Hepatocyte (in vitro differentiated cells): ENCODE data around the gene FAM20A. TPM values are rescaled to one million over a fixed set of nuclear protein-coding genes. Genes with fewer than 3 reads are reported as not detected.

Source experiments
- DNase-seq: peaks from one replicate; pipeline ENCODE4 v3.0.0-alpha.2; 2016; ENCODE audit warnings: low spot score
- H2AFZ ChIP-seq: fragments of 200-600 bp; sonication (generic); 2 replicates; pipeline ENCODE4 v1.6.0; 2016; ENCODE audit warnings: antibody characterized with exemption, mild to moderate bottlenecking
- H3K27ac ChIP-seq: fragments of 200-600 bp; sonication (generic); 2 replicates; pipeline ENCODE4 v1.5.1; 2016; ENCODE audit warnings: mild to moderate bottlenecking
- H3K27me3 ChIP-seq: fragments of 200-600 bp; sonication (generic); 2 replicates; pipeline ENCODE4 v1.6.1; 2016
- H3K36me3 ChIP-seq: fragments of 200-600 bp; sonication (generic); replicated peaks from 2 replicates; pipeline ENCODE4 v1.5.1; 2016; ENCODE audit warnings: low read depth; ENCODE audit not compliant: insufficient read depth
- H3K4me1 ChIP-seq: fragments of 200-600 bp; sonication (generic); 2 replicates; pipeline ENCODE4 v1.5.1; 2016; ENCODE audit warnings: mild to moderate bottlenecking, moderate library complexity; ENCODE audit not compliant: insufficient read depth
- H3K4me2 ChIP-seq: fragments of 200-600 bp; sonication (generic); 2 replicates; pipeline ENCODE4 v1.6.0; 2016
- H3K4me3 ChIP-seq: fragments of 200-600 bp; sonication (generic); 2 replicates; pipeline ENCODE4 v1.5.1; 2016; ENCODE audit warnings: mild to moderate bottlenecking
- H3K79me2 ChIP-seq: fragments of 200-600 bp; sonication (generic); 2 replicates; pipeline ENCODE4 v1.6.0; 2017; ENCODE audit warnings: mild to moderate bottlenecking
- H3K9me2 ChIP-seq: fragments of 200-600 bp; sonication (generic); replicated peaks from 2 replicates; pipeline ENCODE4 v1.6.0; 2017; ENCODE audit warnings: mild to moderate bottlenecking; ENCODE audit not compliant: insufficient read depth
- H3K9me3 ChIP-seq: fragments of 200-600 bp; sonication (generic); 2 replicates; pipeline ENCODE4 v1.5.1; 2016; ENCODE audit warnings: low read depth, mild to moderate bottlenecking
- H4K20me1 ChIP-seq: fragments of 200-600 bp; sonication (generic); 2 replicates; pipeline ENCODE4 v1.6.0; 2016; ENCODE audit warnings: mild to moderate bottlenecking; ENCODE audit not compliant: insufficient read depth, poor library complexity, severe bottlenecking
- EZH2 ChIP-seq: fragments of 200-600 bp; sonication (generic); IDR thresholded peaks from 2 replicates; pipeline ENCODE4 v1.6.1; 2016; ENCODE audit warnings: antibody characterized with exemption, mild to moderate bottlenecking, borderline replicate concordance
- EZH2phosphoT487 ChIP-seq: fragments of 200-600 bp; sonication (generic); IDR thresholded peaks from one replicate; pipeline ENCODE4 v1.6.1; 2018; ENCODE audit warnings: antibody characterized with exemption, mild to moderate bottlenecking, low read depth, moderate library complexity; ENCODE audit not compliant: unreplicated experiment, severe bottlenecking
- WGBS: methylation state at CpG from one replicate; pipeline ENCODE4 v1.1.6; 2016; ENCODE audit warnings: low lambda C conversion rate; ENCODE audit errors: missing lambda C conversion rate; 5-methylcytosine and 5-hydroxymethylcytosine counted together
- polyA plus RNA-seq: library from polyadenylated mRNA; unstranded; fragments of >200 nt; fragmentation: Nextera tagmentation; extraction: Ambion mirVana; gene quantifications from 2 replicates; pipeline ENCODE4 v1.2.1, GENCODE V29; 2016
- total RNA-seq: library from RNA; depleted of rRNA; stranded (reverse); fragments of >200 nt; gene quantifications from 2 replicates; pipeline ENCODE4 v1.2.3, GENCODE V29; 2014
- TF ChIP-seq, protein P1 (sequence below): fragments of 200-600 bp; sonication (generic); IDR thresholded peaks from 2 replicates; pipeline ENCODE4 v1.5.1; 2016; ENCODE audit warnings: antibody characterized with exemption, mild to moderate bottlenecking; ENCODE audit not compliant: poor library complexity

Gene FAM20A
- total and polyA plus RNA-seq, 2 experiments from 2014 or later, result 19.9 to 39.7 TPM

DNA sequence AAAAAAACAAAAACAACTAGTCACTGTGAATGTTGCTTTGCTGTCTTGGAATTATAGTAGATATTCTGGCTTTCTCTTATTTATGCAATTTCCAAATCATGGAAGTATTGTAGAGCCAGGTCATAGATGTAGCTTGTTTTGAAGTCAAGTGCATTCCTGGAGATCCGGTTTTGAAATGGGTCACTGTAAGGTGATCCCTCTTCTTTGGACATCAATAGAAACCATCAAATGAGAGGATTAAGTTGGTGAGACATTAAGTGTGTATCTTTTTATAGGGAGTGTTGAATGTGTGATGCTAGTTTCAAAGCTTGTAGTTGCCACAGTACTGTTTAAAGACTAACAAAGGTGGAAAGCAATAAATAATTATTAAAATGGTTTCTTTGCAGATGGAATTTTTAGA is 84.4 kb downstream of the FAM20A start:
- H4K20me1 ChIP-seq, result peaks cover 76% of the 10 kb centered on the region
- no peak overlapping the region for H2AFZ ChIP-seq
- WGBS, result 85% methylated on average over 1 of the region's 1 CpG
- no peaks in the 10 kb centered on the region for H3K36me3 ChIP-seq
- no peak overlapping the region for H3K27ac ChIP-seq
- DNase-seq, result no peak
- peaks cover 92% of the 10 kb centered on the region for H3K79me2 ChIP-seq
- peaks cover 13% of the 10 kb centered on the region for H3K4me1 ChIP-seq
- no peak overlapping the region for H3K4me3 ChIP-seq
- TF ChIP-seq, protein P1, sequence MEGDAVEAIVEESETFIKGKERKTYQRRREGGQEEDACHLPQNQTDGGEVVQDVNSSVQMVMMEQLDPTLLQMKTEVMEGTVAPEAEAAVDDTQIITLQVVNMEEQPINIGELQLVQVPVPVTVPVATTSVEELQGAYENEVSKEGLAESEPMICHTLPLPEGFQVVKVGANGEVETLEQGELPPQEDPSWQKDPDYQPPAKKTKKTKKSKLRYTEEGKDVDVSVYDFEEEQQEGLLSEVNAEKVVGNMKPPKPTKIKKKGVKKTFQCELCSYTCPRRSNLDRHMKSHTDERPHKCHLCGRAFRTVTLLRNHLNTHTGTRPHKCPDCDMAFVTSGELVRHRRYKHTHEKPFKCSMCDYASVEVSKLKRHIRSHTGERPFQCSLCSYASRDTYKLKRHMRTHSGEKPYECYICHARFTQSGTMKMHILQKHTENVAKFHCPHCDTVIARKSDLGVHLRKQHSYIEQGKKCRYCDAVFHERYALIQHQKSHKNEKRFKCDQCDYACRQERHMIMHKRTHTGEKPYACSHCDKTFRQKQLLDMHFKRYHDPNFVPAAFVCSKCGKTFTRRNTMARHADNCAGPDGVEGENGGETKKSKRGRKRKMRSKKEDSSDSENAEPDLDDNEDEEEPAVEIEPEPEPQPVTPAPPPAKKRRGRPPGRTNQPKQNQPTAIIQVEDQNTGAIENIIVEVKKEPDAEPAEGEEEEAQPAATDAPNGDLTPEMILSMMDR, result no peak
- TF ChIP-seq EZH2phosphoT487 (no peak), EZH2 (no peak)
- no peaks in the 10 kb centered on the region for H3K9me2 ChIP-seq
- no peaks in the 10 kb centered on the region for H3K9me3 ChIP-seq
- H3K27me3 ChIP-seq, result no peaks in the 10 kb centered on the region
- no peak overlapping the region for H3K4me2 ChIP-seq

DNA sequence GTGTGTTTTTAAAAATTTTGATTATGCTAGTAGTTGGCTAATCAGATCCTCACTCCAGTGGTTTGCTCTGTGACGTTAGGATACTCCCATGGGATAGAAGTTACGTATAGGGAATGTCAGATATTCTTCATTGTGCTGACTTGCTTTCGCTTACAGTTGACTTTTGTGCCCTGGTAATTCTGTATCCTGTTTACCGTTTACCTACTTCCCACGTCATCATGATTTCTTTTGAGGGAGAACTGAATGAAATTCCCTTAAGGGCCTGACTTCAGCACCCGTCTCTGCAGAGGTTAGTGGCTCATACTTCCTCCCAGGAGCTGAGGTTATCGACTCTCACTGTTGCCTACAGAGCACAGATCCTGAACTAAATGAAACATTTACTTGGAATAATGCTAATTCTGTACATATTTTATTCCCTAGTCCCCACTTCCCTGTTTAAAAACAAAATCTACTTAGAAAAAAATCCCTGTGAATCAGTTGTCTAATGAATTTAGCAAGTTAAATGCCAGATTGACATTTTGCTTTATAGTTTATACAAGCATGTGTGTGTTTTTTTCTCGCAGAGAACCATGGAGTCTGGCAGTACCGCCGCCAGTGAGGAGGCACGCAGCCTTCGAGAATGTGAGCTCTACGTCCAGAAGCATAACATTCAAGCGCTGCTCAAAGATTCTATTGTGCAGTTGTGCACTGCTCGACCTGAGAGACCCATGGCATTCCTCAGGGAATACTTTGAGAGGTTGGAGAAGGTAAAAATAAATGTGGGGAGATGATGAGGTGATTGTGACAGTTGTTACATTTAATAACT is 86.1 kb downstream of the FAM20A start:
- H3K4me2 ChIP-seq, result peak overlapping the region; percentile 84
- no peak overlapping the region for H2AFZ ChIP-seq
- DNase-seq, result peak; percentile 13
- no peak for TF ChIP-seq EZH2phosphoT487
- no peak for TF ChIP-seq EZH2
- TF ChIP-seq, protein P1, result no peak
- H3K9me2 ChIP-seq, result no peaks in the 10 kb centered on the region
- H3K9me3 ChIP-seq, result no peaks in the 10 kb centered on the region
- peaks cover 75% of the 10 kb centered on the region for H3K79me2 ChIP-seq
- peak overlapping the region; percentile 71 for H3K4me3 ChIP-seq
- peak overlapping the region; percentile 100 for H3K27ac ChIP-seq
- no peaks in the 10 kb centered on the region for H3K27me3 ChIP-seq
- H4K20me1 ChIP-seq, result peaks cover 60% of the 10 kb centered on the region
- no peaks in the 10 kb centered on the region for H3K36me3 ChIP-seq
- peaks cover 24% of the 10 kb centered on the region for H3K4me1 ChIP-seq
- 60% methylated on average over 15 of the region's 15 CpGs for WGBS

DNA sequence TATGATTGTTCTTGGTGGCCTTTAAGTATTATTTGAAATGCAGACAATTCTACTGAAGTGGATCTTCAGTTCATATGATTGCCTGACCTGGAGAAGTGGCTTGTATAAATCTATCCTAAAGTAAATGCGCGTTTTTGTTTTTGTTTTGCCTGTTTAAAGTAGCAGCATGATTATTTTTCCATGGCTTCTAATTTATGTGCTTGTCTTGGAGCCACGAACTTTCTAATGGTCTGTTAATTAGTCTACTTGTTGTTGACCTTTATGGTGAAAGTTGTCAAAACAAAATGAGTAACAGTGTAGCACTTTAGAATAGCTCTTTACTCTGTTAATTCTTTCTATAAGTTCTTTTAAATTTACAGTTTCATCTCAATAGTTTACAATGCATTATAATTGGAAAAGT is 87.2 kb downstream of the FAM20A start:
- Histone ChIP-seq H3K4me1 (peaks cover 27% of the 10 kb centered on the region), H3K27me3 (no peaks in the 10 kb centered on the region), H2AFZ (no peak overlapping the region), H3K9me2 (no peaks in the 10 kb centered on the region), H3K79me2 (peaks cover 64% of the 10 kb centered on the region), H4K20me1 (peaks cover 49% of the 10 kb centered on the region), H3K4me3 (peak overlapping the region; percentile 71), H3K4me2 (peak overlapping the region; percentile 84), H3K27ac (peak overlapping the region; percentile 100), H3K9me3 (no peaks in the 10 kb centered on the region), H3K36me3 (no peaks in the 10 kb centered on the region)
- TF ChIP-seq EZH2phosphoT487 (no peak), EZH2 (no peak)
- TF ChIP-seq, protein P1, result no peak
- DNase-seq, result no peak
- WGBS, result 28% methylated on average over 3 of the region's 3 CpGs
